HepG2 (cell line): ENCODE results near the gene CTXN1. TPM values are rescaled to one million over a fixed set of nuclear protein-coding genes. Genes with fewer than 3 reads are reported as not detected.
A peak's percentile ranks its signal among the peaks of the same experiment; 100 is the strongest.

Experiments used
- ATF1 ChIP-seq: IDR thresholded peaks from 2 replicates; pipeline ENCODE4 v1.6.1; 2016; ENCODE audit warnings: mild to moderate bottlenecking, control low read depth
- BHLHE40 ChIP-seq: IDR thresholded peaks from 2 replicates; pipeline ENCODE4 v1.6.1; 2011; ENCODE audit warnings: low read length, improper control_type of control experiment
- HOXA7 ChIP-seq: sonication (generic); formaldehyde crosslinking; IDR thresholded peaks from 2 replicates; pipeline ENCODE4 v1.8.1; 2022; ENCODE audit warnings: mild to moderate bottlenecking, missing genetic modification reagents, moderate library complexity
- MXD1 ChIP-seq: sonication (generic); formaldehyde crosslinking; IDR thresholded peaks from 2 replicates; pipeline ENCODE4 v1.4.0; 2020; ENCODE audit warnings: mild to moderate bottlenecking, missing genetic modification reagents
- NFKBIZ ChIP-seq: IDR thresholded peaks from 2 replicates; pipeline ENCODE4 v1.6.1; 2018; ENCODE audit warnings: missing genetic modification reagents, missing compliant biosample characterization
- NFYC ChIP-seq: IDR thresholded peaks from 2 replicates; pipeline ENCODE4 v1.6.1; 2016; ENCODE audit warnings: missing genetic modification reagents, missing compliant biosample characterization
- ONECUT2 ChIP-seq: sonication (generic); formaldehyde crosslinking; IDR thresholded peaks from 2 replicates; pipeline ENCODE4 v1.4.0; 2020; ENCODE audit warnings: missing genetic modification reagents
- PRDM10 ChIP-seq: sonication (generic); formaldehyde crosslinking; IDR thresholded peaks from 2 replicates; pipeline ENCODE4 v1.4.0; 2020; ENCODE audit warnings: low read depth, missing genetic modification reagents
- RFX1 ChIP-seq: fragments of 450-650 bp; IDR thresholded peaks from 2 replicates; pipeline ENCODE4 v1.6.1; 2017
- ZBTB26 ChIP-seq: IDR thresholded peaks from 2 replicates; pipeline ENCODE4 v1.6.1; 2016; ENCODE audit warnings: missing compliant biosample characterization, missing genetic modification reagents, borderline replicate concordance
- ZBTB40 ChIP-seq, 2 experiments: fragments of 450-650 bp in 1 of 2; sonication (generic) in 1 of 2; formaldehyde crosslinking in 1 of 2; IDR thresholded peaks; 2 replicates each; pipeline versions ENCODE4 v1.6.1 to v1.8.0; 2016 to 2022; ENCODE audit warnings: antibody characterized with exemption in 1 of 2, mild to moderate bottlenecking in 1 of 2, missing genetic modification reagents in 1 of 2
- ZNF260 ChIP-seq: sonication (generic); formaldehyde crosslinking; IDR thresholded peaks from 2 replicates; pipeline ENCODE4 v1.4.0; 2020; ENCODE audit warnings: missing genetic modification reagents, low read depth, mild to moderate bottlenecking, borderline replicate concordance
- ZNF432 ChIP-seq: sonication (generic); formaldehyde crosslinking; IDR thresholded peaks from 2 replicates; pipeline ENCODE4 v1.5.0; 2020; ENCODE audit warnings: missing genetic modification reagents, mild to moderate bottlenecking, borderline replicate concordance
- ZNF460 ChIP-seq: sonication (generic); formaldehyde crosslinking; IDR thresholded peaks from 2 replicates; pipeline ENCODE4 v1.5.1; 2020; ENCODE audit warnings: missing genetic modification reagents, mild to moderate bottlenecking, borderline replicate concordance
- ZNF615 ChIP-seq: sonication (generic); formaldehyde crosslinking; IDR thresholded peaks from 2 replicates; pipeline ENCODE4 v1.5.0; 2020; ENCODE audit warnings: mild to moderate bottlenecking, missing genetic modification reagents, borderline replicate concordance
- ZNF766 ChIP-seq: sonication (generic); formaldehyde crosslinking; IDR thresholded peaks from 2 replicates; pipeline ENCODE4 v1.5.0; 2020; ENCODE audit warnings: missing genetic modification reagents, borderline replicate concordance
- ZNF792 ChIP-seq: IDR thresholded peaks from 2 replicates; pipeline ENCODE4 v1.6.1; 2016
- polyA plus RNA-seq, 8 experiments: library from polyadenylated mRNA; depleted of rRNA in 3 of 8; stranded (reverse) in 7 of 8; unstranded in 1 of 8; fragments of >200 nt; fragmentation: Illumina TruSeq in 4 of 8; extraction: Trizol in 4 of 8; gene quantifications; 2 replicates each; pipeline versions ENCODE4 v1.2.1 to v1.2.3, GENCODE V29; 2011 to 2016; ENCODE audit warnings: low read depth in 4 of 8, missing spikeins in 1 of 8, mixed read lengths in 1 of 8; ENCODE audit not compliant: insufficient read depth in 1 of 8
- total RNA-seq, 5 experiments: library from RNA; depleted of rRNA; stranded (reverse); fragments of >200 nt; fragmentation: Illumina TruSeq; extraction: Trizol; gene quantifications; 2 replicates each; pipeline ENCODE4 v1.2.3, GENCODE V29; 2016; ENCODE audit warnings: low read depth in 1 of 5

Gene CTXN1
- total and polyA plus RNA-seq, 2 of the 13 experiments (the other 11 are each of a cell fraction or from before 2014, with no cell fraction given) = 0.11 TPM; not detected in 1

GRCh38 chr19:7874897-7875273, 51.0 kb downstream of the CTXN1 start (continued):
- TF ChIP-seq ZBTB40 (IDR thresholded peaks at IDR 0.05) (no peak), ZBTB40 (CRISPR knock-in tag; IDR thresholded peaks at IDR 0.05) (0 out of 2 replicates have a peak, but pooled peaks have one; percentile 13), ZNF432 (CRISPR knock-in tag) (no peak), ZNF792 (CRISPR knock-in tag) (no peak), RFX1 (no peak; the same call in 1 of the 2 replicates), ZBTB26 (CRISPR knock-in tag) (no peak), ZNF615 (CRISPR knock-in tag) (no peak), ONECUT2 (CRISPR knock-in tag) (no peak), MXD1 (CRISPR knock-in tag) (no peak), ZNF460 (peak; percentile 82; the same call in 1 of the 2 replicates), ZNF260 (CRISPR knock-in tag) (no peak), NFYC (no peak), NFKBIZ (no peak), HOXA7 (CRISPR knock-in tag) (no peak), ZNF766 (CRISPR knock-in tag) (no peak), ATF1 (CRISPR knock-in tag) (no peak), PRDM10 (CRISPR knock-in tag) (0 out of 2 replicates have a peak, but pooled peaks have one; percentile 41), BHLHE40 (no peak)
